ENCODE results near the gene KRABD2.
A peak's percentile ranks its signal among the peaks of the same experiment; 100 is the strongest.

Gene KRABD2

DNA sequence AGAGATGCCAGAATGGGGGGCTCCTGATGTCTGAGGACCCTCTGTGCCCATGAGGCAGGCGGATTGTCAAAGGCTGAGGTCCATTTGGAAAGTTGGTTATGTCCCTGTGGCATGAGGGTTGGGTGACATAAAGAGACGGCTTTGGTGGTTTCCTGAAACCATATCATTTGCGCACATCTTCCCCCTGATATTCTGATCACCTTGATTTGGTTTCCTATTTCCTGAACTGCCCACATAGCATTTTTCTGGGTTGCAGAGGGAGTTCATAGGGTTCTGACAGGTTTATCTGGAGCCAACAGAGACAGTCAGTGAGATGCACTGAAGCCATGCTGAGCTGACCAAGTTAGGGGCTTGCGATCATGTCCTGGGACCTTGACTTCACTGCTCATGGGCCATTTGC lies 36.8 kb upstream of the KRABD2 start:
- Histone ChIP-seq H3K4me3 (ENCODE audit: insufficient read length, low read depth) (no peak overlapping the region), H3K4me1 (ENCODE audit: insufficient read depth, insufficient read length) (peaks cover 3% of the 10 kb centered on the region), H3K36me3 (ENCODE audit: insufficient read depth, insufficient read length, low read length) (no peaks in the 10 kb centered on the region), H3K27me3 (ENCODE audit: insufficient read depth, insufficient read length) (no peaks in the 10 kb centered on the region), H3K9me3 (ENCODE audit: insufficient read depth, low read length) (no peaks in the 10 kb centered on the region), H3K9ac (ENCODE audit: insufficient read length, low read depth) (no peak overlapping the region)
- DNase-seq (ENCODE audit: low read depth, low spot score), result no peak
- no peak for TF ChIP-seq SUZ12 (IDR thresholded peaks at IDR 0.05; ENCODE audit: extremely low read depth, insufficient read depth, insufficient read length)
- no peak for TF ChIP-seq ZNF274 (IDR thresholded peaks at IDR 0.05; ENCODE audit: low read depth, low read length)
- no peak for TF ChIP-seq YY1 (IDR thresholded peaks at IDR 0.05; ENCODE audit: insufficient read depth, insufficient read length)

DNA sequence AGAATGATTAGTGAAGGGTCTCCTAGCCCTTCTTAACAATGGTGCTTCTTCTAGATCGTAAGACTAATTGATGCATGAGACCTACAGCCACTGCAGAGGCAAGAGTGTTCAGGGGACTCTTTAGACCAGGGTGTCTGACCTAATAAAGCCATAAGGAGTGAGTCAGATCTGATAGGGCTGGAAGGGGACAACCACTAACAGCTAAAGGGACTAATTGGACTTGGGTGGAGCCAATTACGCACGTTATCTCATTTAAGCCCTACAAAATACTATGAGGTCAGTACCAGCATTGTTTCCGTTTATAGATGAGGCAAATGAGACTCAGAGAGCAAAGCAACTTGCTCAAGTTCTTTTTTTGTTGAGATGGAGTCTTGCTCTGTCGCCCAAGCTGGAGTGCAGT lies 35.6 kb upstream of the KRABD2 start:
- Histone ChIP-seq H3K9me3 (ENCODE audit: insufficient read depth, low read length) (no peaks in the 10 kb centered on the region), H3K9ac (ENCODE audit: insufficient read length, low read depth) (no peak overlapping the region), H3K4me1 (ENCODE audit: insufficient read depth, insufficient read length) (peaks cover 4% of the 10 kb centered on the region), H3K36me3 (ENCODE audit: insufficient read depth, insufficient read length, low read length) (no peaks in the 10 kb centered on the region), H3K4me3 (ENCODE audit: insufficient read length, low read depth) (no peak overlapping the region), H3K27me3 (ENCODE audit: insufficient read depth, insufficient read length) (no peaks in the 10 kb centered on the region)
- no peak for TF ChIP-seq SUZ12 (IDR thresholded peaks at IDR 0.05; ENCODE audit: extremely low read depth, insufficient read depth, insufficient read length)
- TF ChIP-seq ZNF274 (IDR thresholded peaks at IDR 0.05; ENCODE audit: low read depth, low read length), result no peak
- TF ChIP-seq YY1 (IDR thresholded peaks at IDR 0.05; ENCODE audit: insufficient read depth, insufficient read length), result no peak
- DNase-seq (ENCODE audit: low read depth, low spot score), result no peak

DNA sequence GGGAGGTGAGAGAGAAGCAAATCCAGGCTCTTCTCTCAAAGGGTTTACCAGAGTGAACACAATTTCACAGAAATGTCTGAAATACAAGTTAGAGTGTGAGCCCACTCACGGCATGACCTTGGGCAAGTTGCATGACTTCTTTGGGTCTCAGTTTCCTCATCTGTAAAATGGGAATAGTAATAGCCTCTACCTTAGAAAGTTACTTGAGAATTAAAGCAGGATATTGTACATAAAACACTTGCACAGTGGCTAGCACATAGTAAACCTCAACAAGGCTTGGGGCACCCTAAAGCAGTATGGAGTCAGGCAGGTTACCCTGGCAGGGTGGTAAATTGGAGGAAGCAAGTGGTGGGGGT lies 34.4 kb upstream of the KRABD2 start:
- Histone ChIP-seq H3K27me3 (ENCODE audit: insufficient read depth, insufficient read length) (no peaks in the 10 kb centered on the region), H3K36me3 (ENCODE audit: insufficient read depth, insufficient read length, low read length) (no peaks in the 10 kb centered on the region), H3K4me1 (ENCODE audit: insufficient read depth, insufficient read length) (peaks cover 4% of the 10 kb centered on the region), H3K9me3 (ENCODE audit: insufficient read depth, low read length) (no peaks in the 10 kb centered on the region), H3K9ac (ENCODE audit: insufficient read length, low read depth) (no peak overlapping the region), H3K4me3 (ENCODE audit: insufficient read length, low read depth) (no peak overlapping the region)
- no peak for DNase-seq (ENCODE audit: low read depth, low spot score)
- no peak for TF ChIP-seq YY1 (IDR thresholded peaks at IDR 0.05; ENCODE audit: insufficient read depth, insufficient read length)
- no peak for TF ChIP-seq ZNF274 (IDR thresholded peaks at IDR 0.05; ENCODE audit: low read depth, low read length)
- no peak for TF ChIP-seq SUZ12 (IDR thresholded peaks at IDR 0.05; ENCODE audit: extremely low read depth, insufficient read depth, insufficient read length)

DNA sequence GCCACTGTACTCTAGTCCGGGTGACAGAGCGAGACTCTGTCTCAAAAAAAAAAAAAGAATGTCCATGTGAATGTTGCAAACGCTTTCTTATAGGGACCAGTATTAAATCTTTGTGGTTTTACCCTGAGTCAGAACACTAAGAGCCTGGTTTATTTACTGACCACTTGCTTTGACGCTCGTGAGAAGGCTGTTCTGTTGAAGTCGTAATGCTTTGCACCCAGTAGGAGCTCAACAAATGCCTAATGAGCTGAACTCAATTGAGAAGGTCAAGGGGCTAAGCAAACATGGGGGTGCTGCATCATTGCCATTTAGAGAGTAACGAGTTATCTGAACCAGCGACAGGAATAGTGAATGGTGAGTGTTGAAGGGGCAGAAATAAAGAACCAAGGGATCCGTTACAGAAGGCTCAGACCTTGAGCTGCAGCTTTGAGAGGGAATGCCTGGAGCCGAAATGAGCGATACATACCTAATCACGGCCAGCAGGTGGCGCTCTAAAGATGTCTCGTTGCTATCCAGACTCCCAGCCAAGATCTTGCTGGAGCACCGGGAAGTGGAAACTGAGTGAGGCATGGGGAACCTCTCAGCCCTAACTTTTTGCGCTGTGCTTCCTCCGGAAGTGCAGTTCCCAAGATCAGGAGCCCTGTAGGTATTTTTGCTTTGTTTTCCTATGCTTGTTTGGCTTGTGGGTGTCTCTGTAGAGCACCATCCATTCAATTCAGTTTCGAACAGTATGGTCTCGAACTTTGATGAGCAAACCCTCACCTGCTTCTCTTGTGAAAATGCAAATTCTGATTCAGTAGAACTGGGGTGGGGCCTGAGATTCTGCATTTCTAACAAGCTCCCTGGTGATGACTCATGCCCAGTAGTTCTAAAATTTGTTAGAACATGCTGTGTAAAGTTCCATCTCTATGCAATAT lies 33.7 kb upstream of the KRABD2 start:
- no peaks in the 10 kb centered on the region for H3K27me3 ChIP-seq (ENCODE audit: insufficient read depth, insufficient read length)
- H3K4me1 ChIP-seq (ENCODE audit: insufficient read depth, insufficient read length), result peaks cover 9% of the 10 kb centered on the region
- H3K4me3 ChIP-seq (ENCODE audit: insufficient read length, low read depth), result no peak overlapping the region
- no peaks in the 10 kb centered on the region for H3K36me3 ChIP-seq (ENCODE audit: insufficient read depth, insufficient read length, low read length)
- DNase-seq (ENCODE audit: low read depth, low spot score), result peak; percentile 72
- H3K9ac ChIP-seq (ENCODE audit: insufficient read length, low read depth), result no peak overlapping the region
- TF ChIP-seq SUZ12 (IDR thresholded peaks at IDR 0.05; ENCODE audit: extremely low read depth, insufficient read depth, insufficient read length) (no peak), ZNF274 (IDR thresholded peaks at IDR 0.05; ENCODE audit: low read depth, low read length) (no peak), YY1 (IDR thresholded peaks at IDR 0.05; ENCODE audit: insufficient read depth, insufficient read length) (no peak)
- H3K9me3 ChIP-seq (ENCODE audit: insufficient read depth, low read length), result no peaks in the 10 kb centered on the region

GRCh38 chr17:8408371-8408770 lies 31.9 kb upstream of the KRABD2 start:
- H3K4me3 ChIP-seq (ENCODE audit: insufficient read length, low read depth), result no peak overlapping the region
- no peaks in the 10 kb centered on the region for H3K27me3 ChIP-seq (ENCODE audit: insufficient read depth, insufficient read length)
- H3K36me3 ChIP-seq (ENCODE audit: insufficient read depth, insufficient read length, low read length), result no peaks in the 10 kb centered on the region
- TF ChIP-seq YY1 (IDR thresholded peaks at IDR 0.05; ENCODE audit: insufficient read depth, insufficient read length) (no peak), ZNF274 (IDR thresholded peaks at IDR 0.05; ENCODE audit: low read depth, low read length) (no peak), SUZ12 (IDR thresholded peaks at IDR 0.05; ENCODE audit: extremely low read depth, insufficient read depth, insufficient read length) (no peak)
- peaks cover 9% of the 10 kb centered on the region for H3K4me1 ChIP-seq (ENCODE audit: insufficient read depth, insufficient read length)
- DNase-seq (ENCODE audit: low read depth, low spot score), result no peak
- H3K9ac ChIP-seq (ENCODE audit: insufficient read length, low read depth), result no peak overlapping the region
- H3K9me3 ChIP-seq (ENCODE audit: insufficient read depth, low read length), result no peaks in the 10 kb centered on the region

DNA sequence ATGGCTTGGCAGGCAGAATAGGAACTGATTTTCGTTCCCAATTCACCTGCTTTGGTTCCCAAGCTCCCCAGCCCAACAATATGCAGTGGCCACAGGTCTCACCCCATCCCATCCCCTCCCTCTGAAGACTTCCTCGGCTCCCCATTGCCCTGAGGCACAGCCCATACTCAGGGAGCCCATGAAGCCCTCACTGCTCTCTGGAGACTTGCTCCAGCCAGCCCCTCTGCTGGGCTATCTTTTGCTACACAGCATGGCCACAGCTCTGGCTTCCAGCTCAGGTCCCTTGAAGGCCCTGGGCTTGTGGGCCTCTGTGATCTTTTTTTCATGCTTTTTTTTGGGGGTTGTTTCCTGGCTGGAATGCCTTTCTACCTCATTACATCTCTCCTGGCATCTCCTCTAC lies 29.7 kb upstream of the KRABD2 start:
- Histone ChIP-seq H3K9ac (ENCODE audit: insufficient read length, low read depth) (no peak overlapping the region), H3K4me1 (ENCODE audit: insufficient read depth, insufficient read length) (peaks cover 9% of the 10 kb centered on the region), H3K4me3 (ENCODE audit: insufficient read length, low read depth) (no peak overlapping the region), H3K9me3 (ENCODE audit: insufficient read depth, low read length) (no peaks in the 10 kb centered on the region), H3K27me3 (ENCODE audit: insufficient read depth, insufficient read length) (no peaks in the 10 kb centered on the region), H3K36me3 (ENCODE audit: insufficient read depth, insufficient read length, low read length) (no peaks in the 10 kb centered on the region)
- no peak for DNase-seq (ENCODE audit: low read depth, low spot score)
- TF ChIP-seq ZNF274 (IDR thresholded peaks at IDR 0.05; ENCODE audit: low read depth, low read length) (no peak), YY1 (IDR thresholded peaks at IDR 0.05; ENCODE audit: insufficient read depth, insufficient read length) (no peak), SUZ12 (IDR thresholded peaks at IDR 0.05; ENCODE audit: extremely low read depth, insufficient read depth, insufficient read length) (no peak)

GRCh38 chr17:8405499-8406016 lies 29.1 kb upstream of the KRABD2 start:
- H3K9ac ChIP-seq (ENCODE audit: insufficient read length, low read depth), result no peak overlapping the region
- H3K27me3 ChIP-seq (ENCODE audit: insufficient read depth, insufficient read length), result no peaks in the 10 kb centered on the region
- H3K4me3 ChIP-seq (ENCODE audit: insufficient read length, low read depth), result no peak overlapping the region
- TF ChIP-seq SUZ12 (IDR thresholded peaks at IDR 0.05; ENCODE audit: extremely low read depth, insufficient read depth, insufficient read length), result no peak
- peaks cover 9% of the 10 kb centered on the region for H3K4me1 ChIP-seq (ENCODE audit: insufficient read depth, insufficient read length)
- DNase-seq (ENCODE audit: low read depth, low spot score), result no peak
- no peaks in the 10 kb centered on the region for H3K9me3 ChIP-seq (ENCODE audit: insufficient read depth, low read length)
- no peaks in the 10 kb centered on the region for H3K36me3 ChIP-seq (ENCODE audit: insufficient read depth, insufficient read length, low read length)

All from NT2/D1 (cell line).